Left hindlimb (tissue), 1 donor: ENCODE results near the gene GASK1A.
"Not testable (repeated sequence)": the region's sequence is repeated elsewhere in the genome, so short reads cannot be mapped to it uniquely, and the experiment has no call there.

Source experiments
- DNase-seq: peaks from one replicate; pipeline ENCODE4 v3.0.0-alpha.2; 2018

Gene GASK1A

DNA sequence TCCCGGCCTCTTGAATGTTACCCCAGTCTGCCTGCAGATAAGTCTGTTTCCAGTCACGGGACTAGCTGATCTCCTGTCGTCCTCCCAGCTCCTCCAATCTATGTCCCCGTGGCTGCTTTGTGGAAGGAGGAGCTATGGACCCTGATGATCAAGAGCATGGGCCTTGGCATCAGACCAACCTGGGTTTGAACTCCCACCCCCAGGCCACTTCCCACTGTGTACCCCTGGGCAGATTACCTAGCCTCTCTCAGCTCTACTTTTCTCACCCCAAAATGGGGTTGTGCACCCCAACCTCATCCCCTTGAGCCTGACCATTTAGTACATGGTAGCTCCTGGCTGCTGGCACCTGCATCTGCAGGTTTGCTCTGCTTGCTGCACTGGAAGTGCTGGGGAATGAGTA lies 55.8 kb downstream of the GASK1A start:
- DNase-seq = no peak

DNA sequence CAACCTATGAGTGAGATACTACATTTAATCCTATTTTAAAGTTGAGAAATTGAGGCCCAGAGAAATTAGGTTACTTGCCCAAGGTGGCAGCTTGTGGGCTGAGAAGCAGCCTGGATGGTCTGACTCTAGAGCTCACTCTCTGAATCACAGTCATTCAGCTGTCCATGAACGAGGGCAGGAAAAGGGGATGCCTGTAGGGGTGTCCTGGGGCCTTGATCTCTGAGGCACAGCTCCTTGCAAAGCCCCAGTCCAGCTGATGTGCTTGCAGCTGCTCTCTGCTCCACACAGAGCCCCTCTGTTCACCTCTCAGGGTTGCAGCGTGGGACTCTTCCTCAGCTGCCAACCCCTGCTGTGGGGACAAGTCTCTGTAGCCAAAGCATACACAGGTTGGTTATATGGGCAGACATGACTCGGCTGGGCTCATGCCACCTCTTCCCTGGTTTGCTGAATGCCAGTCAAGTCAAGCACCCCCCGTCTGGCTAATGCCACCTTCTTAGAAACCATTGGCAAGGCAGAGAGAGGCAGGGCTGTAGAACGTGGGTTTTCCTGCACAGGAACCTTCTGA lies 56.8 kb downstream of the GASK1A start:
- peak; percentile 66 for DNase-seq

DNA sequence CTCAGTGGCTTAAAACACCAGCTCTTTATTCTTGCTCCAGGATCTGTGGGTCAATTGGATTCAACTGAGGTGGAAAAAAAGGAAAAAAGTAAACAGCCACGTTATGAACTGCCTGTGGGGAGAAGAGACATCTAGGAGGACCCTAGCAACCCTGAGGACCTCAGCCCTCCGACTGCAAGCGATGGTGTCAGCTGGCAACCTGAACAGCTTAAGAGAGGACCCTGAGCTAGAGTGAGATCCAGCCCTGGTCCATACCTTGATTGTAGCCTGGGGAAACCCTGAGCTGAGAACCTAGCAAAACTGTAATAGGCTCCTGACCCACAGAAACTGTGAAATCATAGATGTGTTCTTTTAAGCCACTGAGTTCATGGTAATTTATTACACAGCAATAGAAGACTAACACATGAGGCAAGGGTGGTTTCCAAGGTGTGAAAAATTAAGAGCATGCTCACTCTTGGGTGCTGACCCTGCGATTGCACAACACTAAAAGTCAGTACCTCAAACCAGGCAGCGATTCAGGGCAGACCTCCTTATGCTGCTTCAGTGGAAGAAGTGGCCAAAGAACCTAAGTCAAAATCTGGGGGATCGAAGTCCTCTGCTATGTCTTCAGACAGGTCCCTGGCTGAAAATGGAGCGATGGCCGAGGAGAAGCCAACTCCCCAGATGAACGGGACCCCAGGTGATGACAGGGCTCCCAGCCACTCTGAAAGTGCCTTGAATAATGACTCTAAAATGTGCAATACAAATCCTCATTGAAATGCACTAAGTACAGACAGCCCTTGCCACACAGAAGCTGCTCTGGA lies 57.7 kb downstream of the GASK1A start:
- no peak for DNase-seq

GRCh38 chr3:43038010-43038409 lies 58.9 kb downstream of the GASK1A start:
- DNase-seq = no peak

GRCh38 chr3:43041517-43041916 lies 62.4 kb downstream of the GASK1A start:
- DNase-seq = no peak

GRCh38 chr3:43043071-43043766 lies 64.1 kb downstream of the GASK1A start:
- DNase-seq = no peak

- no peak for DNase-seq
Observed at GRCh38 chr3:43043793-43044192, 64.7 kb downstream of the GASK1A start.

- DNase-seq = not testable (repeated sequence)
Observed at GRCh38 chr3:43045079-43045478, 66.0 kb downstream of the GASK1A start.

DNA sequence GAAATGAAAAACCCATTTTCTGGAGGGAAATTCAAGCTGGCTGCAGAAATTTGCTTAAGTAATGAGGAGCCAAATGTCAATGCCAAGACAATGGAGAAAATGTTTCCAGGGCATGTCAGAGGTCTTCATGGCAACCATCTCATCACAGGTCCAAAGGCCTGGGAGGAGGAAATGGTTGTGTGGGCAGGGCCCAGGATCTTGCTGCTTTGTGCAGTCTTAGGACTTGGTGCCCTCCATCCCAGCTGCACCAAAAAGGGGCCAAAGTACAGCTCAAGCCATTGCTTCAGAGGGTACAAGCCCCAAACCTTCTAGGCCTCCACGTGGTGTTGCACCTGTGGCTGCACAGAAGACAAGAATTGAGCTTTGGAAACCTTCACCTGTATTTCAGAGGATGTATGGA lies 67.5 kb downstream of the GASK1A start:
- DNase-seq = no peak

DNA sequence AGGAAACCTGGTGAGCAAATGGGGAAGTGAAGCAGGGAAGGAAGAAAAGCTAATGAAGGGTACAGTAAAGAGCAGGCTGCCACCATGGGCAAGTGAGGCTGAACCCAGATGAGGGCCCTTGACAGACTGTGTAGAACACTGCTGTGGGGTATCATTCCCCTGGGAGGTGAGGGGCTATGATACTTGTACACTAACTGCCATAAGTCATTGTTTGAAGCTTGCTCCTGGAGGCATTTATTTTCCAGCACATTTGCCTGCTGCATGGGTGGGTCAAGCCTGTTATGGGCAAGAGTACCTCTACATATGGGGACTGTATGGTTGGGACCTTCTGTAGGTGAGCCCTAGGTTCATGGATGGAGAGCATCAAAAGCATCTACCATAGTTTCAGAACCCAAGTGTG lies 69.4 kb downstream of the GASK1A start:
- no peak for DNase-seq

DNA sequence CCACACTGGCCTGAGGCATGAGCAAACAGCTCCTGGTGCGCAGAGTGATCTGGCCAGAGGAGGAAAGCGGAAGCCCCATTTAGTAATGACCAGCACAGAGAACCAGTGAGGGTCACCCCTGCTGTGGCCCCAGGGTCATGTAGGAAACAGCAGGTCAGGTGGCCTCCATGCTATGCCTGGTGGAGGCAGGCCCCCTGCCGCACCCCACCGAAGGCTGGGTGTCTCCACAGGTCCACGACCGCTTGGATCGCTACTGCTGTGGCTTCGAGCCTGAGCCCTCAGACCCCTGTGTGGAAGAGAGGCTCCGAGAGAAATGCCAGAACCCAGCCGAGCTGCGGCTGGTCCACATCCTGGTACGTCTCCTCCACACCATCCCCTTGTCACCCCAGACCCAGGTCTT lies 74.2 kb downstream of the GASK1A start:
- DNase-seq = no peak

DNA sequence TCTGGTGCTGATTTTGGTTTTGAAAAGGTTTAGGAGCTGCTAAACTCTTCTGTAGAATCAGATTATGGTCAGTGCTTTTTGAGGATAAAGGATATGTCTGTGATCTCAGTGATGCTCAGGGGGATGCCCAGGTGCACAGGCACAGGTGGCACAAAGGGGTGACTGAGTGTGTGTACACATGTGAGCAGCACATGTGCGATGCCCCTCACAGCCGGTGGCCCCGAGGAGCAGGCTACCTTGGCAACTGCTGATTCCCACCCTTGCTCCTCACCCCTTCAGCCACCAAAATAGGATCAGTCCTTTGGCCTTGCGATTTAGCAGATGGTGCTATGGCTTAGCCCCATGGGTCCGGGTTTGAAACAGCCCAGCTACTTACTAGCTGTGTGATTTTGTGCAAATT lies 75.6 kb downstream of the GASK1A start:
- no peak for DNase-seq

GRCh38 chr3:43055393-43055792 lies 76.3 kb downstream of the GASK1A start:
- no peak for DNase-seq

- DNase-seq = no peak
Observed at GRCh38 chr3:43055806-43056770, 77.0 kb downstream of the GASK1A start.

DNA sequence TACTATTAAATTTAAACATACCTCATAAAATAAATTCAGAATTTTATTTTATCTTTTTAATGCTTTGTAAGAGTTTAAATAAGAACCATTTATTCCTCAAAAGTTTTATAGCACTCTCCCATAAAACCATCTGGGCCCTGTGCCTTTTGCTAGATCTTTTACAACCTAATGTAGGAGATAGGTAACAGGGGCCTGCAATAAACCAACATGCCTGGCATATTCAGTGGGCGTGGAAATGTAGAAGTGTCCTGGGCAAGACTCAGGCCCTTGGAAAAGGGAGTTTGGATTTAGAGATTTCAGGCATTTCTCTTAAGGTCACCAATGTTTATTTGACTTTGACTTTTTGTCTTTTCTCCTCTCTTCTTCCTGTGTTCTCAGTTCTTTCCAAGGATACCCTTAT lies 80.3 kb downstream of the GASK1A start:
- DNase-seq = no peak

- no peak for DNase-seq
Observed at GRCh38 chr3:43061101-43061895, 82.2 kb downstream of the GASK1A start.

DNA sequence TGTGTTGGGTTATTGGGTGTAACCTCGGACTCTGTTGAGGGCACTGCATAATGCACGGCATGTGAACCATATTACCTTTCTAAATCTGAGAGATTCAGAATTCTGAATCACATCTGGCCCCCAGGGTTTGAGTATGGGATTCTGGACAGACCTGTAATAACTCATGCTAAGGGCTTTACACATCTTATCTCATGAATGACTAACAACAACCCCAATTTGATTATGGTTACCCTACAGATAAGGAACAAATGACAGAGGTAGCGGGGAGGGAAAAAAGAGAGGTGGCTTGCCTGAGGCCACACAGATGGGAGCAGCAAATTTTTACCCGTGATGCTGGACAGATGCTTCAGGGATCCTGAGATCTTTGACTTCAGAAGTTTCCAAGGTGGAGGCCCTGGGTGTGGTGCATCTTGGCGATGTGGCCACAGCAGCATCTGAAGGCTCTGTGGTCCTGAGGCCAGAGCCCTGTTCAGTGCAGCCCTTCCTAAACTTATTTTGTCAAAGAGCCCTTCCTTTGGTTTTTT lies 83.0 kb downstream of the GASK1A start:
- DNase-seq = no peak

DNA sequence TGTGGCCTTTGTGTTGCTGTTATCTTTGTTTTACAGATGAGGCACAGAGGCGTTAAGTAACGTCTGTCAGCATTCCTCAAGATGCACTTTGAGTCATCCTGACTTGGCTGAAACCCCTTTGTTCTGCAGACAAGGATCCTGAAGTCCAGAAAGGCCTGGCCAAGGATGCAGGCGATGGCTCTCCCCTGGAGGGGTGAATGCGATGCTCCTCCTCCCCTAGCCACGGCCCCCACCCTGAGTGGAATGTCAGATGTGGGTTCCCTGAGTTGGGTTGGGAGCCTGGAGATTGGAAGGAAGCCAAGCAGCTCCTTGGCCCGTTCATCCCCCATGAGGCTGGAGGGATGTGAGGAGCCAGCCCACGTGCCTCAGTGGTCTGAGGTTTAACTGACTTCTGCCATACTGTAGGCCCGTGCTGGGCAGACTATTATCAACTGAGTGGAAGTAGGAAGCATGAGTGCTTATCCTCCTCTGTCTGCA lies 83.5 kb downstream of the GASK1A start:
- DNase-seq = no peak

DNA sequence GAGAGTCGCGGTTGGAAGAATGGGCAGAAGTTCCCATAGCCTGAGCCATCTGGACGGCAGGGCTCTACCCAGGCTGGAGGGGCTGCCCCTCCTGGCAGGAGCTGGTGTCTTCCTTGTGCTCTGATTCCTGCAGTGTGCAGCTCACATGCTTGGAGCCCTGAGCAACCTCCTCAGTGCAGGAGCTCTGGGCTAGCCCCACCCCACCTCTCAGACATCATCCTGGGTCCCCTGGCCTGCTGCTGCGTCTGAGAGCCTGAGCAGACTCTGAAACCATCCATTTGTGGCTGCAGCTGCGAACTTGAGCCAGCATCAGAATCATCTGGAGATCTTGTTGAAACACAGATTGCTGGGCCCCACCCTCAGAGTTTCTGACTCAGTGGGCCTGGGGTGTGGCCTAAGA lies 84.0 kb downstream of the GASK1A start:
- DNase-seq = no peak

- DNase-seq = not testable (repeated sequence)
Observed at GRCh38 chr3:43070670-43071069, 91.6 kb downstream of the GASK1A start.

GRCh38 chr3:43071313-43071893 lies 92.3 kb downstream of the GASK1A start:
- no peak for DNase-seq
